ENCODE data around the gene PLEKHA6.

PLEKHA6 gene

DNA sequence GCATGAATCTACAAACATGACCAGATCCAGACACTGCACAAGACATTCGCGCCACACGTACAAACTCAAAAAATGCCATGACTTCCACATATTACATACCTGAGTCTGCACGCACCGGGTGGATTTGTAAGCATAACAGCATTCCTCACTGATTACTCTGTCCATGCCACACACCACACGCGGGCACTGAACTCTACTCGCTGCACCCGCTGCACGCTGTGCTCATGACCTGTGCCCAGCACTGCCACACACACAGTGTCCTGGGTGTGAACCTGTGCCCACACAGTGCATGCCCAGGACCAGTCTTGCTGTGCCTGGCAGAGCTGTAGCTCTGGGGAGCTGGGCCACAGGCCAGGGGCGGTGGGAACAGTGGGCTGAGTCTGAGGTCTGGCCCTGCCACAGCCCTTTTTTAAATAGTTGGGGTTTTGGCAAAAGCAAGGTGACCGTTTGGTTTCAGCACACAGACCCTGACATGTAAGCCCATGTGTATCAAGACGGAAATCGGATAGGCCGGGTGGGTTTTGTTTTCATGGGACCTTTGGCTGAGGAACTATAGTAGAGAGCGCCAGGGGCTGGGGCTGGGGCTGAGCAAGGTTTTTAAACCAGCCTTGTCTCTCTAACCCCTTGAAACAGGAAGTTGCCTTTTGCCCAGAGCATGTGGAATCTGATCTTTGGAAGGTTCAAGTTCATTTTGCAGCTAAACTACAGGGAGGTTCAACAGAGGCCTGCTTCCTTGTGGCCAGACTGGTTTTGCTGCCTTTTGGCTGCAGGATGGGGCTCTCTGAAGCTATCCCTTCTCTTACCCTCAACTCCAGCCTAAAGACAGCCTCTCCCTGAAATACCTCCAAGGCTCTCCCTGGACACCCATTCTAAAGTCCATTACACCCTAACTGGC, 133.6 kb downstream of the PLEKHA6 start:
- in situ Hi-C loops (cut with MboI; ENCODE audit: low sequenced_read_pairs) = no loop called here

DNA sequence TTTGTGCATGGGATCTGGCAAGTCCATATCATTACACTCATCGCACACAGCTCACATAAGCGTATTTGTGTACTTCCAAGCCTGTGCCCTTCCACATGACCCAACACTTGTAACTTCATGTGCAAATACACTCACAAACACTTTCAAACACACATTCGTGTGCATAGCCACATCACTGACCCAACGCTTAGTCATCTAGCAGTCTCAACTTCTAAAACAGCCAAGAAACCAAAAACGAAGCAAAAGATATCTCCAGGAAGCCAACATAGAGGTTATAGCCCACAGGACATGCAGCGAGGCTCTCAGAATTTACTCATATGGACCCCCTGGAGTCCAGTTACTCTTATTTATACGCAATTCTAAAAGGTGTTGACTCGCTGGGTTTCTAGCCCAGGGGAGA, 135.1 kb downstream of the PLEKHA6 start:
- in situ Hi-C loops (cut with MboI; ENCODE audit: low sequenced_read_pairs) = no loop called here

DNA sequence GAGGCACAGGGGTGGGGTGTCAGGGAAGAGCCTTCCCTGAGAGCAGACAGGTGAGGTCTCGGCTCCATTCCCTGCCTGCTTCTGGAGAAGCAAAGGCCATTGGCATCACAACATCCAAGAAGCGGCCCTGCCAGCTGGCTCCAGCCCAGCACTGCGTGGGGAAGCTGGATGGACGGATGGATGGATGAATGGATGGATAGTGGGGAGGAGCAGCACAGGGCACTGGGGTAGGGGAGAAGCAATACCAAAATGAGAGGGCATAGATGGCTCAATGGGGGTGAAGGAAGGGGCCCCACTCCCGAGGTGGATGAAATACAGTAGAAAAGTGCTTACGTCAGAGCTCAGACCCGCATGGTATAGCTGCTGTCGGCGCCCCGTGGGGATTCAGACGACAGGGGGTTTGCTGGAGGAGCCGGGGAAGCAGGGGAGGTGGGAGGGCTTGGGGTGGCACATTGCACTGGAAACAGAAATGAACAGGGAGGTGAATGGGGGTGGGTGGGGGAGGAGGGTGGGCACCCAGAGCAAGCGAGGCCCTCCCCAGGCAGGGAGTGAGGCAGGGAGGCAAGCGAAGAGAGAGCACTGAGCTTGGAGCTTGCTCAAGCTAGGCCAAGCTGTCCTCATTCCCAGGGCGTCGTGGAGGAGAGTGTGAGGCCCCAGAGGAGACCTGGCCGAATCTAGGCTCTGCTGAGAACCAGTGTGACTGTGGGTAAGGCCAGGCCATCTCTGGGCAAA, 136.4 kb downstream of the PLEKHA6 start:
- in situ Hi-C loops (cut with MboI; ENCODE audit: low sequenced_read_pairs) = no loop called here

DNA sequence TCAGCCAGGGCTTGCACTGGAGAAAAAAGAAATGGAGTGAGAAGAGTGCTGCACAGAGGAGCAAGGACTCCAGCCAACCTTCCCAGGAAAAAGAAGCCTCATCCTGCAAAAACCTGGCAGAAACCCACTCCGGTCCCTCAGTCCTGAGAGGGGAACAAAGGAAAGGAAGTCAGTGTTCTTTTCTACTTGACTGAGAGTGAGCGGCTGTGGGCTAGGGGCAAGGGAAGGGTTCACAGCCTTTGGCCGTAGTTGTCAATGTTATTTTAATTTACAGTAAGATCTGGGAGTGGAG, 137.0 kb downstream of the PLEKHA6 start:
- in situ Hi-C loops (cut with MboI; ENCODE audit: low sequenced_read_pairs) = no loop called here

DNA sequence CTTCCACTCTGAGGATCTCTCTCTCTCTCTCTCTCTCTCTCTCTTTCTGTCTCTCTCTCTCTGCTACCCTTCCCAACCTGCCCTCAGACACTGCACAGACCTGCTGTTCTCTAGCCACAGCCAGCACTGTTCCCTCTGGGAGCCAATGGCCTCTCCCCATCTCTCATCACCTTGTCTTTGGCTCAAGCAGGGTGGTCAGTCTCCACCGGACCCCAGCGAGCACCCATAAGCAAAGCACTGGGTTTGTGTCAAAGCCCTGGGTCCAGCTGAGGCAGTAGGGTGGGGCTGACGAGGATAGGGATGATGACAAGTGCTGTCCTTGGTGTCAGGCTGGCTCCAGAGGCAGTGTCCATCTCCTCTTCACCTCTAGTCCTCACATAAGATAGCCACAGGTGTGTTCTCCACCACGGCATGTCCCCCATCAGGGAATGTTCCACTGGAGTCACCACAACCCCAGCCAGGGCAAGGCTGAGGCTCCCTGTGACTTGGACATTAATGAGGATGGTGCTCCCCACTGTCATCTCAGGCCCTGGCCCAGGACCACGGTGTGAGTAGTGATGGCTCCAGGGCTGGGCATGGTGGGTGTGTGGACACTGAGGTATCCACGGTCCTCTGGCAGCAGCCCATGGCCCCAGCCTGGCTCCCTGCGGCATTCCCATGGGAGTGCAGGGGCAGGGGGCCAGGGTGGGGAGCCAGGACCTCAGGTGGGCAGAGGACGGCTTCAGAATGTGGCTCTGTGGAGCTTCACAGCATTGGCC, 137.5 kb downstream of the PLEKHA6 start:
- in situ Hi-C loops (cut with MboI; ENCODE audit: low sequenced_read_pairs) = no loop called here

DNA sequence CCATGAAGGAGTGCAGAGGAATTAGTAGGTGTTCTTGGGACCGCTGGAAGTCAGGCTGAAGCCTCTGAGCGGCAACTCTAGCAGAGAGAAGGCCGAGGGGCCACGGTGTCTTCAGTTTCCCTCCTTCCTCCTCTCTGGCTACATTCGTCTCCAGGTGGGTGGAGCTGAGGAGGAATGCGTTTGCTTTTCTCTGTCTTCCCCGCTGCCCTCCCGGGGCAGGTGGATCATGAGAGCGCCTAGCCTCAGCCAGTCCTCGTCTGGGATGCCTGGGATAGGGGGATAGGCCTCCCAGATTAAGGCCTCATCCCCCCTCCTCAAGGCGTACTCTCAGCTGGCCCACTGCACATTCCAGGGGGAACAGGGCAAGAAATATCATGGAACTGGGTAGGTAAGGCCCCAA, 138.5 kb downstream of the PLEKHA6 start:
- in situ Hi-C loops (cut with MboI; ENCODE audit: low sequenced_read_pairs) = no loop called here

DNA sequence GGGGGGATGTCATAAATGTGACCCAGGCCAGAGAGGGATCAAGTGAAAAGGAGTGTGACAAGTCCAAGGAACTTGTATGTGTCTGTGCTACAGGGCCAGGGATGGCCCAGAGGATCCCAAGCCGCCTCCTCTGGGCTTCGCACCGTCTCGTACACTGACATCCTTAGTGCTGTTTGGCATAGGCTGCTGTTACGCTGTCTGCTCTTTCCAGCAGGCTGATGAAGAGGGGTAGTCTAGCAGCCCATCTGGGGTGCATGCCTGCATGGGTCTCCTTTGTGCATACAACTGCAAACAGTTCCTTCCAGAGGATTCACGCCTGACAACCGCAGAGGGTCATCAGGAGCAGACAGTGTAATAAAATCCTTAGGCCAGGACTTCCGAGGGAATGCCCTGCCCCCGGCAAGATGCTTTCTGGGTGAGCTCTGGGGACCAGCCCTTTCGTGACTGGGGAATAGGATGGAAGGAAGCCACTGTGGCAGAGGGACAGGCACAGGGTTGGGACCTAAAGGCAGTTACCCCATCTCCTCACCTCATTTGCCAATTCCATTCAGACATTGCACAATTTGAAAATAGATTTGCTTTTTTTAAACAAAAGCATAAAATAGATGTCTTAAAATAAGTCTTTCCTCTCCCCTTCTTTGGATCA, 139.6 kb downstream of the PLEKHA6 start:
- in situ Hi-C loops (cut with MboI; ENCODE audit: low sequenced_read_pairs) = no loop called here

DNA sequence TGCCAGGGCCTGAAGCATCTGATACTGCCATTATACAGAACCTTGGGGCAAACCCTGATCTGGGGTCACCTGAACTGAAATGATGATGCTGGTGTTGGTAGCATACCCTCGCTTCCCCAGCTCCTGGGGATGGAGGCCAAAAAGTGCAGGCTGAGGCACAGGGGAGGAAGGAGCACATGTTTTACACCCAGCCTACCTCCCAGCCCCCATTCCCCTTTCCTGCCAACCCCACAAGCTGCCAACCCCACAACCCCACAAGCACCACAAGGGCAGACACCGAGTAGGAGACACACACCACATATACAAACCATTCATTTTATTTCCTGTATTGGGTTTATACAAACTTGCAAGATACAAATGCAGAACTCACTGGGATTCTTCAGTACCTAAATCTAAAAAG, 141.2 kb downstream of the PLEKHA6 start:
- in situ Hi-C loops (cut with MboI; ENCODE audit: low sequenced_read_pairs) = no loop called here

DNA sequence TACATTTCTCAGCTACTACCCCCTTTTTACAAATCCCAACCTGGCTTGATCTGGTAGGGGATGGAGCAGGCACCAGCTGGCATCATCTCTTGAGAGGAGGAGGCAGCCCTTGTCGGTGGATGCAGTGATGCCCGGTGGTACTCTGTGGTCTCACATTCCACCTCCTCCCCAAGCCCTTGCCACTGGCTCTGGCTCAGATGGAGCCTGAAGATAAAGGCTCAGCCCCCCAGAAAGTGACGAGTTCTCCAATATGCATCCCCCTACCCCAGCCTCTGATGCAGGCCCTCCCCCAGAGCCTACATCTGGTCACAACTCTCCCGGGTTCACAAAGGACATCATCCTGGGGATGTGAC, 142.1 kb downstream of the PLEKHA6 start:
- in situ Hi-C loops (cut with MboI; ENCODE audit: low sequenced_read_pairs) = no loop called here

DNA sequence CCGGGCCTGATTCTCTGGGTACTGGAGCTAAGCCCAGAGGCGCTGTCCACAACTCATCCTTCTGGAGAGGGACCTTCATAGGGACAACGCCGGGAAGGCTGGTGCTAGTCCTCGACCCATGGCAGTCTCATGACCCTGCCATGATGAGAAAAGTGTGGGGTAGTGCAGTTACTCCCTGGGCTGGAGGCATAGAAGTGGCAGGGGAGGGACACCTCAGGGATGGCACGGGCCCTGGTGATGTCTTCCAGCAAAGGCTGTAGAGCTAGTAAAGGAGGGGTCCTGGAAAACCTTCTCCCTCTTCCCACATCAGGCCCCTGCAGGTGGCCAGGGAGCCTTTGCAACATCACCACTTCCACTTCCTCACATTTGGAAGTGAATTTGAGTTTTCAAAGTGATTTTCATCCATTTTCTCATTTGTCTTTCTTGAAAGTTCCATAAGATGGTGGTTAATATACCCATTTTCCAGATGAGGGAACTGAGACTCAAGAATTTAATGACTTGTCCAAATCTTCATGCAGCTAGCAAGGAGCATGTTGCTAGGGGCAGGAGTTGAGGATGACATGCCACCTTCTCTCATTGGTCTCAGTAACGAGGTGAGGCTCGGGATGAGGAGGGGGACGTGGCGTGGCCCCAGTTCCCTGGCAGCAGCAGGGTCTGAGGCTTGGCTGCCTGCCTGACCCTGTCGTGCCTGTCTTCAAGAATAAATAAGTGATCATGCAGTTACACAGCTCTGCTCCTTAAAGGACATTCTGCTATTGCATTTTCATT, 142.7 kb downstream of the PLEKHA6 start:
- in situ Hi-C loops (cut with MboI; ENCODE audit: low sequenced_read_pairs) = no loop called here

DNA sequence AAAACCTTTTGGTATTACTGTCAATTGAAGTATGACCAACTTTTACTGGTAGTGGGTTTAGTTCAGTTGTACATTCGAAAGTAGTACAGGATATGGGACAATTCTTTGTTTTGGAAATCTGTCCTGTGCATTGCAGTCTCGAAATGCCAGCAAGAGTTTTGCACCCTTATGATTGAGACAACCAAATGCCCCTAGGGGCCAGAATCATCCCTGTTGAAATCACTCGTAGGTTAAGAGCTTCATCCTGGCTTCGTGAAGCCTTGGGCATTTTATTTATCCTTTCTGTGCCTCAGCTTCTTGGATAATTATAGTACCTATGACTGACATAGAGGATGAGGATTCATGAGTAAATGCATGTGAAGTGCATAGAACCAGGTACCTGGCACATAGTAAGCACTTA, 143.5 kb downstream of the PLEKHA6 start:
- in situ Hi-C loops (cut with MboI; ENCODE audit: low sequenced_read_pairs) = no loop called here

DNA sequence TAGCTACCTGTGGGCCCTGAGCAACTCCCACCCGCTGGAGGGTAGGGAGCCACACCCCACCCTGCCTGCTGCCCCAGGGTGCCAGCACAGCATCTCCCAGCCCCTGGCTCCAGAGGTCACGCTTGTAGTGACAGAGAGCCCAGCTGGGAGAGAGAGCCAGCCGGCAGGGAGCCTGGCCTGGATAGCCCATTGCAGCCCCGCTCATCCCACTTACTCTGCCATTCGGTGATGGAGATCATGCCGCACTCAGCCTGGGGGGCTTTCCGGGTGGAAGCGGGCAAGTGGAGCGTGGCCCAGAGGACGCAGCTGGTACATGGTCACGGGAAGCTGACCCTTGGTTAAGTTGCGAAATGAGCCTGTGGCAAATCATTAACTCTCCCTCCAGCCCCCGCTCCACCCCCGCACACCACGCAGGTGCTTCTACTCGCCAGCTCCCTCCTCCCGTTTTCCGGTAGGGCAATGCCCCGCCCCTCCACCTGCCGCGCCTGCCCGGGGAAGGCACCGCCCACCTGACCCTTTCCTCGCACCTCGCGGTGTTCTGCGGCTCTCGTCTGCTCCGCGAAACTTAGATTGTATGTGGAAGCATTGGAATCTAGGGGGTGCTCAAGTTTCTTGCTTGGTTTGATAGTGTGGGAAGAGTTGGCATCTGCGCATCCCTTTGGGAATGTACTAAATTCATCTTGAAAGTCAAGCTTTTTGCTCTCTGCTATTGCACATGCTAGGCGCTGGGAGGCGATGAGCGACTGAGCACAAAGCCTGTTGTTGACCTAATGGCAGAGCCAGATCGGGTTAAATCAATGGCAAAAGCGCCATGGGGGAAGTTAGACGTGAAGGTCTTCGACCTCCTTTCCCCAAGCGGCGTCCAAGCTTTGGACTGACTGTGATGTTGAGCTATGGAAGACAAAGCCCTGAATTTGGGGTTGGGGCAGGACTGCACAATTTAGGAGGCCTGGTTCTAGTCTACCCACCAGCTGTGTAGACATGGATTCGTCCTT, 145.8 kb downstream of the PLEKHA6 start, which contains the start of gene GOLT1A:
Gene GOLT1A (minus strand): TSS at position 321 of the 995 bp plus-strand sequence. CDS start 82 bp downstream, at position 239.
- in situ Hi-C loops (cut with MboI; ENCODE audit: low sequenced_read_pairs) = no loop called here

DNA sequence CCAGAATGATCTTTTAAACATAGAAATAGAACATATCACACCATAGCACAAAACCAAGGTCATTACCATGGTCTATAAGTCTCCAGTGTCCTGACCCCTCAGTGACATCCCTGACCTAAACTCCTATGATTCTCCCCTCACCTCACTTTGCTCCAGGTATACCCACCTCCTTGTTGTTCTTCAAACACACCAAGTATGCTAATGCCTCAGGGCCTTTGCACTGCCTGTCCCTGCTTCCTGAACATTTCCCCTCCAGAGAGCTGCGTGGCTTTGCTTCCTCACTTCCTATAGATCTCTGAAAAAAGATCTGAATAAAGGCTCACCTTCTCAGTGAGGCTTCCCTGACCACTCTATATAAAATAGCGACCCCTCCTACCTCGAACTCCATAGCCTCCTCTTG, 147.0 kb downstream of the PLEKHA6 start:
- in situ Hi-C loops (cut with MboI; ENCODE audit: low sequenced_read_pairs) = no loop called here

DNA sequence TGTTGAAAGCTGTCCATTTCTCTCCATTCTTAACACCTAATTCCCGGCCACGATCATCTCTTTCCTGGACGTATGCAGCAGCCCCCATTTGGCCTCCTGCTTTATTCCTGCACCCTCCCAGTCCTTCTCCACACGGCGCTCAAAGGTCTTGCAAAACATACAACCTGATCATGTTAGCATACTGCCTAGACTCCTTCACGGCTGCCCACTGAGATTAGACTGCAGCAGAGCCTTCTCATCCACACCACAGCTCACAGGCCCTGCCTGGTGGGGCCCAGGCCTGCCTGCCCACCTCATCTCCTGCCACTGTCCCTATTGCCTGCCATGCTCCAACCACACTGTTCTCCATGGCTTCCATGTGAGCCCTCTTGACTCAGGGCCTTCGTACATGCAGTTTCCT, 148.7 kb downstream of the PLEKHA6 start:
- in situ Hi-C loops (cut with MboI; ENCODE audit: low sequenced_read_pairs) = no loop called here

DNA sequence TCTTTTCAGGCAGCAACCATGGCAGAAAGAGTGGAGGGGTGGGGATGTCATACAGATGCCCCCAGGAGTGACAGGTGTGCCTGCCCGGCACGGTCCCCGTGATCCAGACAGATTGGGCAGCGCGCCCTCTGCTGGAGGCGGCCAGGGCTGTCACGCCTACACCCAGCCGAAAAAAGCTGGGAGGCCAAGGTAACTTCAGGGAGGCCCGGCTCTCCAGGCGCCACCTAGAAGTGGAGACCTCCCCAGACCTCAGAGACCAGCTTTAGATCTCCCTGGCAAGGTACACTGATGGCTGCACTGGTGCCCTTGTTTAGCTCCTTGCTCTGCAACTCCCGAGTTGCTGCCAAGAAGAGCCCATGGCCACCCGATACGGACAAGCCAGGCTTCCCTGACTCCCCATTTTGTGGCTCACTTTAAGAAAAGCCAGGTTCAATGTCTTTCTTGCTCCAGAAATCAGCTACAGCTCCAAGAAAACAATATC, 152.6 kb downstream of the PLEKHA6 start:
- in situ Hi-C loops (cut with MboI; ENCODE audit: low sequenced_read_pairs) = no loop called here

DNA sequence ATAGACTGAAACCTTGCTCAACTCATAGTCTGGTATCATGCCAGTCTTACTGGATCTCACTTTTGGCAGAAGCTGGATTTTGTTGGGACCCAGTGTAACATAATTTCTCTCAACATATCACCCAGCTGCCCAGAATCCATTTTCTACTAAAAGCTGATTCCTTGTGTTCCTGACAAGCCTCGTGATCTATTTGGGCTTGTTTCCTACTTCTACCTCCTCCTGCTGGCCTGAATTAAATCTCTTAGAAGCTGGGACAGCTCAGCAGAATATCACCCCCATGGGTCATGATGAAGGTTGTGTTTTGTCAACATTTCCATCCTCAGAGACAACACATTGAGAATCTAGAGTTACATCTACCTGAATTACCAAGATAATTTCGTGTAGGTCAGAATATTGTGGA, 153.6 kb downstream of the PLEKHA6 start:
- in situ Hi-C loops (cut with MboI; ENCODE audit: low sequenced_read_pairs) = no loop called here

DNA sequence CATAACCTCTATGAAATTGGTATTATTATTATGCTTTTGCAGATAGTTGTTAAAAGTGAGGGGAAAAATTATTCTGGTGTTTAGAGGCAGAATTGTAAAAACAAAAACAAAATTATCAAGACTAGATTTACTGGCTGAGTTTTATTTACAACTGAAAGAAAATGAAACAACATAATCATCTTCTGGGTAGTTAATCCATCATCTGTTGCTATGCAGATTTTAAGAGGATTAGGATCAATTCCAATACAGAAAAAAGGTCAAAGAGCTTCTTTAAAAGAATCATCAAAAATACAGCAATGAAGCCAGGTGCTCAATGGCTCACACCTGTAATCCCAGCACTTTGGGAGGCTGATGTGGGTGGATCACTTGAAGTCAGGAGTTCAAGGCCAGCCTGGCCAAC, 154.2 kb downstream of the PLEKHA6 start:
- in situ Hi-C loops (cut with MboI; ENCODE audit: low sequenced_read_pairs) = no loop called here

DNA sequence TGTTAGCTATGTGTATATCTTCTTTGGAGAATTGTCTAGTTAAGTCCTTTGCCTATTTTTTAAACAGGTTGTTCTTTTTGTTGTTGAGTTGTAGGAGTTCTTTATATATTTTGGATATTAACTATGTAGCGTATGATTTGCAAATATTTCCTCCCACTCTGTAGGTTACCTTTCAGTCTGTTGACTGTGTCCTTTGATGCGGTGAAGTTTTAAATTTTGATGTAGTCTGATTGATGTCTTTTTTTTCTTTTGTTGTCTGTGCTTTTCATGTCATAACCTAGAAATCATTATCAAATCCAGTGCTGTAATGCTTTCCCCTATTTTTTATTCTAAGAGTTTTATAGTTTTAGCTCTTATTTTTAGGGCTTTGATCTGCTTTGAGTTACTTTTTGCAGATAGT, 154.8 kb downstream of the PLEKHA6 start:
- in situ Hi-C loops (cut with MboI; ENCODE audit: low sequenced_read_pairs) = no loop called here

DNA sequence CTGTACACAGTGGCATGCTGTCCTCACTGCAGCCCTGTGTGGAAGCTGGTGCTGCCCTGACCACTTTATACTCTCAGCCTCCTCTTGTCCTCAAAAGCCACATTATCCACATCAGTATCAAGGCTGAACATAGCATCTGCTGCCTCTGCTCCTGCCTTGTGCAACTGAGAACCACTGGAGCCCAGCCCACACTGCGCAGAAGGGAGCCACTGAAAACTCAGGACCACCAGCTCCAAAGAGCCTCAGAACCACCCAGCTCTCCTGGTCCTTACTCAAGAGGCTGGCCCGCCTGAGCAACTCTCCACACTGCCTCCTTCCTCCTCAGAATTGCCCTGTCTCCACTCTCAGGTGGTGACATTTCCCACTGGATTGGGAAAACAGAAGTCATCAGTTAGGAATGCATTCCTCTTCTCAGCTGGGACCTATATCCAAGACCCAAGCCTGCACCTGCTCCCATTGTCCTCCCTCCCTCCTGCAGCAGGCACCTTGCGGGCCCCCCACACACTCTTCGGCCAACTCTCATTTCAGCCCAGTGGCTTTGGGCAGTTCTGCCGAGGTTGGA, 156.4 kb downstream of the PLEKHA6 start:
- in situ Hi-C loops (cut with MboI; ENCODE audit: low sequenced_read_pairs) = no loop called here
